DOHH2 (cell line): ENCODE results near the gene MEOX2.

Experiments used
- CTCF ChIP-seq: fragments of 200-600 bp; sonication (generic); IDR thresholded peaks from one replicate; pipeline ENCODE4 v1.5.1; 2014; ENCODE audit warnings: antibody characterized with exemption, mild to moderate bottlenecking, low read depth, low read length; ENCODE audit not compliant: poor library complexity, severe bottlenecking
- EZH2phosphoT487 ChIP-seq: fragments of 200-600 bp; sonication (generic); IDR thresholded peaks from 2 replicates; pipeline ENCODE4 v1.6.1; 2017; ENCODE audit warnings: borderline replicate concordance, mild to moderate bottlenecking, antibody characterized with exemption, low read length, moderate library complexity, mixed read lengths

GRCh38 chr7:15720849-15721471 is 34.5 kb upstream of the MEOX2 start:
- peak; percentile 85 for TF ChIP-seq CTCF
- TF ChIP-seq EZH2phosphoT487, result no peak
